A549 (cell line): ENCODE measurements around the gene SRGAP1.

Source experiments
- CTCF ChIP-seq: fragments of >200 bp; sonication (Bioruptor Twin); formaldehyde crosslinking; IDR thresholded peaks from 3 replicates; pipeline ENCODE4 v1.5.1; 2016
- ELK1 ChIP-seq: fragments of 150-350 bp; IDR thresholded peaks from 2 replicates; pipeline ENCODE4 v1.6.1; 2014; ENCODE audit warnings: low read depth, mild to moderate bottlenecking, low read length
- EP300 ChIP-seq, 2 experiments: fragments of >200 bp; sonication (Bioruptor Twin); formaldehyde crosslinking; IDR thresholded peaks; 2 replicates in 1 of 2; 3 replicates in 1 of 2; pipeline ENCODE4 v1.6.1; 2016 to 2017
- FOSL2 ChIP-seq, 2 experiments: fragments of 450-650 bp in 1 of 2; fragments of >200 bp in 1 of 2; sonication (Bioruptor Twin) in 1 of 2; formaldehyde crosslinking; IDR thresholded peaks; 2 replicates each; pipeline versions ENCODE4 v1.5.0 to v1.6.1; 2016 to 2020; ENCODE audit warnings: mild to moderate bottlenecking in 1 of 2, moderate library complexity in 1 of 2
- KDM5A ChIP-seq: fragments of 200-600 bp; sonication (generic); IDR thresholded peaks from 2 replicates; pipeline ENCODE4 v1.6.1; 2016; ENCODE audit warnings: antibody characterized with exemption, mild to moderate bottlenecking
- POLR2A ChIP-seq: IDR thresholded peaks from 2 replicates; pipeline ENCODE4 v1.6.1; 2012; ENCODE audit warnings: mild to moderate bottlenecking, low read length

GRCh38 chr12:63957496-63957895 lies 113.0 kb downstream of the SRGAP1 start:
- TF ChIP-seq CTCF, result no peak
- TF ChIP-seq EP300 (IDR thresholded peaks at IDR 0.05), result no peak
- TF ChIP-seq POLR2A, result no peak
- no peak for TF ChIP-seq KDM5A
- no peak for TF ChIP-seq ELK1
- no peak for TF ChIP-seq FOSL2 (IDR thresholded peaks at IDR 0.05)
- no peak for TF ChIP-seq FOSL2 (CRISPR knock-in tag; IDR thresholded peaks at IDR 0.05)
